Testis (tissue), 3 donors: Measurements from ENCODE around the gene KIF3B. TPM values are rescaled to one million over a fixed set of nuclear protein-coding genes. Genes with fewer than 3 reads are reported as not detected.

Experiments used
- DNase-seq: peaks from one replicate; pipeline ENCODE4 v3.0.0-alpha.2; 2019
- H3K27ac ChIP-seq, 2 donors: fragments of 200-600 bp; sonication (generic); one replicate each; pipeline ENCODE4 v1.5.1; 2019
- H3K27me3 ChIP-seq: fragments of 200-600 bp; sonication (generic); one replicate; pipeline ENCODE4 v1.5.1; 2019
- H3K36me3 ChIP-seq: fragments of 200-600 bp; sonication (generic); one replicate; pipeline ENCODE4 v1.5.1; 2017; ENCODE audit warnings: low read depth; ENCODE audit errors: missing control alignments
- H3K4me1 ChIP-seq: fragments of 200-600 bp; sonication (generic); one replicate; pipeline ENCODE4 v1.5.1; 2019
- H3K4me3 ChIP-seq, 2 donors: fragments of 200-600 bp; sonication (generic); one replicate each; pipeline ENCODE4 v1.5.1; 2017 to 2019
- H3K9me3 ChIP-seq: fragments of 200-600 bp; sonication (generic); one replicate; pipeline ENCODE4 v1.5.1; 2017
- POLR2A ChIP-seq: fragments of 450-650 bp; IDR thresholded peaks from one replicate; pipeline ENCODE4 v1.6.1; 2017; ENCODE audit warnings: antibody characterized with exemption, mild to moderate bottlenecking, moderate library complexity
- WGBS, 2 donors: methylation state at CpG; one replicate each; pipeline ENCODE4 v1.1.5; 2018; 5-methylcytosine and 5-hydroxymethylcytosine counted together
- intact Hi-C: fragments of 100-400 bp; cut with DNase I; formaldehyde crosslinking; loops from one replicate; pipeline ENCODE4 v1.15.1; 2023; ENCODE audit warnings: low total_unique reads
- polyA plus RNA-seq: library from polyadenylated mRNA; stranded (reverse); fragments of 350-450 nt; fragmentation: Illumina TruSeq; extraction: RNeasy Lipid Tissue Mini Kit (QIAGEN cat#74804); gene quantifications from one replicate; pipeline ENCODE4 v1.2.3, GENCODE V29; 2014; ENCODE audit warnings: low read depth, low replicate concordance; ENCODE audit not compliant: insufficient read depth
- total RNA-seq, 2 donors: library from RNA; depleted of rRNA; stranded (reverse); fragments of >200 nt; gene quantifications; one replicate each; pipeline ENCODE4 v1.2.3, GENCODE V29; 2016
- TF ChIP-seq, protein P1 (sequence below), 3 experiments: fragments of 450-650 bp in 2 of 3; fragments of 200-600 bp in 1 of 3; sonication (generic) in 1 of 3; IDR thresholded peaks; one replicate each; pipeline ENCODE4 v1.5.1; 2016 to 2019; ENCODE audit warnings: antibody characterized with exemption in 3 of 3, mild to moderate bottlenecking in 2 of 3, moderate library complexity in 1 of 3

KIF3B gene
- total and polyA plus RNA-seq, 3 donors from 2014 or later = 33.1 to 55.6 (median 41.2) TPM

DNA sequence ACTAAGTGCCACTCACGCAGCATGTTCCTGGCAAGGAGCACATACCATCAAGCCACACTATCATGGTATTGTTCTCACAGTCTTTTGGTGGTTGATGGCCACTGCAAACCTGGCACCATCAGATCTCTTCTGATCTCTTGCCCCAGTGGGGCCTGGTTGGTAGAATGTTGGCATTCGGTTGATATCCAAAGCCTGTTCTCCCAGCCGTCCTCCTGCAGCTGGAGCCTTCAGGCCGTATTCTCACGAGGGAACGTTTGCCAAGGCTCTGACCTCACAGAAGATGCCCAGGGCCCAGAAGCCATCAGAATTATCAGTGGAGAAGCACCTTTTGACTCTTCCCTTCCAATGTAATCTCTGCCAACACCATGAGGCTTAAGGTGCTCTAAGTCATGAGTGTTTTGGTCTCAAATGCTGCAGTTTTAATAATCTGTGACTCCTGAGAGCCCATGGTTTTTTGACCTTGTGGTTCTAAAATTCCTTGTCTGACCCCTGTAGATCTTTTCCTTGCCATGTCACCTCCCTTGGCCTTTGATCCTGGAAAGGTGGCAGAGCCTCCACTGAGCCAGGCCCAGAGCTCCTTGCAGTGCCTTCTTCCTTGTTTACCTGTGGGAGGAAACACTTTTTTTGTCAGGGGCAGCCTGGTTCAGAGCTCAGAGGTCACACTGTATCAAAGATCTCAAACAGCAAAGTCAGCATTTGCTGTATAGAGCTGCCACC lies 42.0 kb upstream of the KIF3B start:
- intact Hi-C loops = no loop called here
- WGBS, 2 donors = 80 to 87% methylated on average over 6 of the region's 6 CpGs
- Histone ChIP-seq H3K36me3 (no peaks in the 10 kb centered on the region), H3K9me3 (no peaks in the 10 kb centered on the region), H3K27me3 (no peaks in the 10 kb centered on the region), H3K4me3 (no peak overlapping the region), H3K4me1 (no peaks in the 10 kb centered on the region), H3K27ac (no peak overlapping the region)
- no peak for TF ChIP-seq POLR2A
- TF ChIP-seq, protein P1, sequence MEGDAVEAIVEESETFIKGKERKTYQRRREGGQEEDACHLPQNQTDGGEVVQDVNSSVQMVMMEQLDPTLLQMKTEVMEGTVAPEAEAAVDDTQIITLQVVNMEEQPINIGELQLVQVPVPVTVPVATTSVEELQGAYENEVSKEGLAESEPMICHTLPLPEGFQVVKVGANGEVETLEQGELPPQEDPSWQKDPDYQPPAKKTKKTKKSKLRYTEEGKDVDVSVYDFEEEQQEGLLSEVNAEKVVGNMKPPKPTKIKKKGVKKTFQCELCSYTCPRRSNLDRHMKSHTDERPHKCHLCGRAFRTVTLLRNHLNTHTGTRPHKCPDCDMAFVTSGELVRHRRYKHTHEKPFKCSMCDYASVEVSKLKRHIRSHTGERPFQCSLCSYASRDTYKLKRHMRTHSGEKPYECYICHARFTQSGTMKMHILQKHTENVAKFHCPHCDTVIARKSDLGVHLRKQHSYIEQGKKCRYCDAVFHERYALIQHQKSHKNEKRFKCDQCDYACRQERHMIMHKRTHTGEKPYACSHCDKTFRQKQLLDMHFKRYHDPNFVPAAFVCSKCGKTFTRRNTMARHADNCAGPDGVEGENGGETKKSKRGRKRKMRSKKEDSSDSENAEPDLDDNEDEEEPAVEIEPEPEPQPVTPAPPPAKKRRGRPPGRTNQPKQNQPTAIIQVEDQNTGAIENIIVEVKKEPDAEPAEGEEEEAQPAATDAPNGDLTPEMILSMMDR (IDR thresholded peaks at IDR 0.05) = no peak
- DNase-seq = no peak

DNA sequence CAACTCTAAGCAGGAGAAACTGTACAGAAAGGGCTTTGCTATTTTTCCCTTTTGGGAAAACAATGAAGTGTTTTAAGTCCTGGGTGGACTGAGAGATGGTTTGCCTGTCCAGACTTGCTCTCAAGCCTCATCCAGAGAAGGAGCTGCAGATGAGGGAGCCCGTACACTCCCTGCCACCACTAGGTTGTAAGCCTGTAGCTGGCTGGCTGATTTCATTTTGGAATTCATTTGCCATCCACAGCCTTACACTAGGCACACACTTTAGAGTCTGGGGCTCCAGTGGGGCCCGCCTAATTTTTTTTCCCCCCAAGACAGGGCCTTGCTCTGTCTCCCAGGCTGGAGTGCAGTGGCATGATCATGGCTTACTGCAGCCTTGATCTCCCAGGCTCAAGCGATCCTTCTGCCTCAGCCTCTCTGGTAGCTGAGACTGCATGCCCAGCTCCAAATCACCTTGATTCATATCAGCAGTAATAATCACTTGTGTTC lies 41.4 kb upstream of the KIF3B start:
- intact Hi-C loops = no loop called here
- Histone ChIP-seq H3K36me3 (no peaks in the 10 kb centered on the region), H3K27me3 (no peaks in the 10 kb centered on the region), H3K4me1 (no peaks in the 10 kb centered on the region), H3K4me3 (no peak overlapping the region), H3K9me3 (no peaks in the 10 kb centered on the region), H3K27ac (no peak overlapping the region)
- TF ChIP-seq, protein P1 (IDR thresholded peaks at IDR 0.05) = no peak
- TF ChIP-seq POLR2A = no peak
- WGBS, 2 donors = 78 to 87% methylated on average over 3 of the region's 3 CpGs
- no peak for DNase-seq

DNA sequence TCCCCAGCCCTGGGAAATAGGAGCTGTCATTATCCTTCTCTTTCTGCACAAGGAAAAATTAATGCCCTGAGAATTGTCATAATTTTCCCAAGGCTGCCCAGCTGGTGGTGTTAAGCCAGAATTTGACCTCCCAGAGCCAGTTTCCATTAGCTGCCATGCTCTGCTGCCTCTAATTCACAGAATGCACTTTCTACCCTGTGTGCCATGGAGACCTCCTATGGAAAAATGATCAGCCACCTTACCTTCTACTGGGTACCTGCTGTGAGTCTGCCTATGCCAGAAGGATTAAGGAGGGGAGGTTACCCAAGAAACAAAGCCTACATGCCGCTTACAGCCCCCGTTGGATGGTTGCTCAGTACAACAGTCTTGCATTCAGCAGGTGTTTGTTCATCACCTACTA lies 40.6 kb upstream of the KIF3B start:
- no peak for DNase-seq
- intact Hi-C loops = no loop called here

DNA sequence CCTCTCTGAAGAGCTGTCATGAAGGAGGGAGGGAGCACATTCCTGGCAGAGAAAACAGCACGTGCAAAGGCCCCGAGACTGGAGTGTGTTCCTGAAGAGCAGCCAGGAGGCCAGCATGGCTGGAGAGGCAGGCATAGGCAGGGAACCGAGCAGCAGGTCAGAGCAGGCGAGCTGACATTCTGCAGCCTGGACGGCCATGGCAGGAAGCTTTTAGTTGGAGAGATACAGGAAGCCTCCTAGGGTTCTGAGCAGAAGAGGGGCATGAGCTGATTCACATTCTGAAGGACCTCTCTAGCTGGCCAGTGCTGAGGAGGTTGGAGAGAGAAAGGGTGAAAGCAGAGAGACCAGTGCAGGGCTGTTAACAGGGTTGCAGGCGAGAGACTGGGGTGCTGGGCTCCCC lies 40.0 kb upstream of the KIF3B start:
- intact Hi-C loops = no loop called here
- TF ChIP-seq, protein P1 (IDR thresholded peaks at IDR 0.05) = no peak
- TF ChIP-seq POLR2A = no peak
- no peaks in the 10 kb centered on the region for H3K4me1 ChIP-seq
- no peaks in the 10 kb centered on the region for H3K9me3 ChIP-seq
- no peaks in the 10 kb centered on the region for H3K27me3 ChIP-seq
- no peak overlapping the region for H3K27ac ChIP-seq
- WGBS, 2 donors = 80 to 88% methylated on average over 6 of the region's 6 CpGs
- H3K36me3 ChIP-seq = no peaks in the 10 kb centered on the region
- no peak for DNase-seq
- no peak overlapping the region for H3K4me3 ChIP-seq

More for the DNA sequence above, 40.6 kb upstream of the KIF3B start:
- Histone ChIP-seq H3K4me1 (no peaks in the 10 kb centered on the region), H3K9me3 (no peaks in the 10 kb centered on the region), H3K36me3 (no peaks in the 10 kb centered on the region), H3K4me3 (no peak overlapping the region), H3K27ac (no peak overlapping the region), H3K27me3 (no peaks in the 10 kb centered on the region)
- WGBS, 2 donors = 82 to 97% methylated on average over 2 of the region's 2 CpGs
- no peak for TF ChIP-seq POLR2A
- TF ChIP-seq, protein P1 (IDR thresholded peaks at IDR 0.05) = no peak
